NB4 (cell line): ENCODE measurements around the gene DDX39A.

Experiments used
- MYC ChIP-seq: IDR thresholded peaks from 2 replicates; pipeline ENCODE4 v1.6.1; 2011; ENCODE audit warnings: low read depth, low read length
- POLR2A ChIP-seq: IDR thresholded peaks from 2 replicates; pipeline ENCODE4 v1.6.1; 2011; ENCODE audit warnings: mild to moderate bottlenecking; ENCODE audit not compliant: insufficient read length; ENCODE audit errors: extremely low read depth
- TF ChIP-seq, protein P1 (sequence below): IDR thresholded peaks from one replicate; pipeline ENCODE4 v1.5.1; 2012; ENCODE audit warnings: low read depth, low read length
- TF ChIP-seq, protein P2 (sequence below): IDR thresholded peaks from 2 replicates; pipeline ENCODE4 v1.6.1; 2011; ENCODE audit warnings: low read depth, low read length

DNA sequence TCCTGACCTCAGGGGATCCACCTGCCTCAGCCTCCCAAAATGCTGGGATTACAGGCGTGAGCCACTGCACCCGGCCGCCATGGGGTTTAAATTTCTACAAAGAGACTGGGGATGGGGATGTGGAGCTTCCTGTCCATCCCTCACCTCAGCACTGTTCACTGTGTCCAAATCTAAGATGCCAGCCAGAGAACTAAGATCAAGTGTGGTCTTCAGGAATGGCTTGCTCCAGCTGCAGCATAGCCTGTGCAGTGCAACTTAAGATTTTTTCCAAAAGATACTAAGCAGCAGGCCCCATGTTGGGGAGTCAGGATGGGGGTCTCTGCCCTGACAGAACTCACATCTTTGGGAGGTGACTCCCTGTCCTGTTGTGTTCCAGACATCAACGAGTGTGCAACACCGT, 28.6 kb downstream of the DDX39A start:
- TF ChIP-seq, protein P1, sequence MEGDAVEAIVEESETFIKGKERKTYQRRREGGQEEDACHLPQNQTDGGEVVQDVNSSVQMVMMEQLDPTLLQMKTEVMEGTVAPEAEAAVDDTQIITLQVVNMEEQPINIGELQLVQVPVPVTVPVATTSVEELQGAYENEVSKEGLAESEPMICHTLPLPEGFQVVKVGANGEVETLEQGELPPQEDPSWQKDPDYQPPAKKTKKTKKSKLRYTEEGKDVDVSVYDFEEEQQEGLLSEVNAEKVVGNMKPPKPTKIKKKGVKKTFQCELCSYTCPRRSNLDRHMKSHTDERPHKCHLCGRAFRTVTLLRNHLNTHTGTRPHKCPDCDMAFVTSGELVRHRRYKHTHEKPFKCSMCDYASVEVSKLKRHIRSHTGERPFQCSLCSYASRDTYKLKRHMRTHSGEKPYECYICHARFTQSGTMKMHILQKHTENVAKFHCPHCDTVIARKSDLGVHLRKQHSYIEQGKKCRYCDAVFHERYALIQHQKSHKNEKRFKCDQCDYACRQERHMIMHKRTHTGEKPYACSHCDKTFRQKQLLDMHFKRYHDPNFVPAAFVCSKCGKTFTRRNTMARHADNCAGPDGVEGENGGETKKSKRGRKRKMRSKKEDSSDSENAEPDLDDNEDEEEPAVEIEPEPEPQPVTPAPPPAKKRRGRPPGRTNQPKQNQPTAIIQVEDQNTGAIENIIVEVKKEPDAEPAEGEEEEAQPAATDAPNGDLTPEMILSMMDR = no peak
- TF ChIP-seq POLR2A (no peak), MYC (no peak)
- TF ChIP-seq, protein P2, sequence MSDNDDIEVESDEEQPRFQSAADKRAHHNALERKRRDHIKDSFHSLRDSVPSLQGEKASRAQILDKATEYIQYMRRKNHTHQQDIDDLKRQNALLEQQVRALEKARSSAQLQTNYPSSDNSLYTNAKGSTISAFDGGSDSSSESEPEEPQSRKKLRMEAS = no peak
